Measurements from ENCODE around the gene RWDD1. TPM values are rescaled to one million over a fixed set of nuclear protein-coding genes. Genes with fewer than 3 reads are reported as not detected.

Gene RWDD1
- total and polyA plus RNA-seq, 12 donors = 40.8 to 123 (median 55.2) TPM

DNA sequence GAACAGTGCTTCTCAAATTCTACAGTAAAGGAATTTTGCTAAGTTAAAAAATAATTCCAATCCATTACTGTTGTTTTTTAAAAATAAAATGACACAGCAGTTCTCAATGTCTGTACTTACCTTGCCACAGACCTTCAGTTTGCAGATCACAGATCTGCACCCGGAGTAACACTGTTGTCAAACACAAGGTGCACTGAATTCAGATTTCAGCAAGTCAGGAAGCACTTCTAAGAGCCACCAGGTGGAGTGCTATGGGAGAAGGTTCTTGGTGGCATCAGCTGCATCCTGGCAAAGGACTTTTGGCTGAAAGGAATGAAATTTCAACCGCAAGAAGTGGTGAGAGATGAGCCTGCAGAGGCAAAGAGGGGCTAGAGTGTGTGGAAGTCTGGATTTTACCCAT, 62.4 kb downstream of the RWDD1 start:
- Histone ChIP-seq H3K4me1 (peaks cover 0 to 10% (median 0%) of the 10 kb centered on the region in 9 donors), H3K36me3 (peaks cover 0 to 48% (median 6%) of the 10 kb centered on the region in 9 donors), H3K27me3 (no peaks in the 10 kb centered on the region), H3K27ac (no peak overlapping the region), H3K9me3 (no peaks in the 10 kb centered on the region), H3K4me3 (no peak overlapping the region)
- DNase-seq (no peak), ATAC-seq (no peak)
- intact Hi-C loops (cut with DNase I) = no loop called here
- 91 to 92% methylated on average over 2 of the region's 2 CpGs for WGBS, 2 donors
- TF ChIP-seq CTCF (IDR thresholded peaks at IDR 0.05) = no peak

Other genes with a start within 250 kb of the RWDD1 start
- gene DSE, start 200.6 kb upstream of the RWDD1 start, total RNA-seq = 10 to 100 TPM in 8 of 10 donors, 1 to 10 TPM in 2; 8.8 to 25.4 (median 12.7) TPM
- 1 to 10 TPM; 3.8 to 5.1 TPM for gene DSE, start 200.6 kb upstream of the RWDD1 start, polyA plus RNA-seq
- gene CALHM6, start 110.1 kb upstream of the RWDD1 start, total RNA-seq = 10 to 100 TPM in 1 of 10 donors, 1 to 10 TPM in 4, under 1 TPM in 3, not detected in 2; 0.45 to 40.8 (median 1.5) TPM
- gene CALHM6, start 110.1 kb upstream of the RWDD1 start, polyA plus RNA-seq = 1 to 10 TPM; 1.5 to 2.6 TPM
- gene CALHM5, start 59.9 kb upstream of the RWDD1 start, total RNA-seq = 1 to 10 TPM; 1.1 to 2.8 (median 1.5) TPM
- 1 to 10 TPM; 1.2 TPM for gene CALHM5, start 59.9 kb upstream of the RWDD1 start, polyA plus RNA-seq
- under 1 TPM in 6 of 10 donors, not detected in 4; 0.09 to 0.26 (median 0.23) TPM for gene TRAPPC3L, start 25.8 kb upstream of the RWDD1 start, total RNA-seq
- under 1 TPM; 0.03 to 0.22 TPM for gene TRAPPC3L, start 25.8 kb upstream of the RWDD1 start, polyA plus RNA-seq
- gene CALHM4, start 17.8 kb upstream of the RWDD1 start, total RNA-seq = under 1 TPM in 1 of 10 donors, not detected in 9; 0.26 TPM
- gene CALHM4, start 17.8 kb upstream of the RWDD1 start, polyA plus RNA-seq = under 1 TPM; 0.09 to 0.22 TPM
- gene RSPH4A, start 45.0 kb downstream of the RWDD1 start, total RNA-seq = under 1 TPM in 8 of 10 donors, not detected in 2; 0.11 to 0.55 (median 0.22) TPM
- under 1 TPM; 0.14 to 0.44 TPM for gene RSPH4A, start 45.0 kb downstream of the RWDD1 start, polyA plus RNA-seq
- 1 to 10 TPM; 2.9 to 4.7 (median 4.1) TPM for gene ZUP1, start 97.3 kb downstream of the RWDD1 start, total RNA-seq
- gene ZUP1, start 97.3 kb downstream of the RWDD1 start, polyA plus RNA-seq = 1 to 10 TPM; 2.9 to 9.1 TPM
- gene KPNA5, start 109.7 kb downstream of the RWDD1 start, total RNA-seq = 10 to 100 TPM in 1 of 10 donors, 1 to 10 TPM in 9; 6.8 to 11.7 (median 8.3) TPM
- gene KPNA5, start 109.7 kb downstream of the RWDD1 start, polyA plus RNA-seq = 1 to 10 TPM; 1.0 to 2.7 TPM
- gene FAM162B, start 194.2 kb downstream of the RWDD1 start, total RNA-seq = 1 to 10 TPM; 1.3 to 8.0 (median 2.5) TPM
- 1 to 10 TPM; 6.1 to 7.5 TPM for gene FAM162B, start 194.2 kb downstream of the RWDD1 start, polyA plus RNA-seq